Measurements from ENCODE around the gene ATP6V0E1. TPM values are rescaled to one million over a fixed set of nuclear protein-coding genes. Genes with fewer than 3 reads are reported as not detected.
A peak's percentile ranks its signal among the peaks of the same experiment; 100 is the strongest.

The ATP6V0E1 gene
- total RNA-seq, 4 donors from 2014 or later: 94.0 to 163 (median 124) TPM

DNA sequence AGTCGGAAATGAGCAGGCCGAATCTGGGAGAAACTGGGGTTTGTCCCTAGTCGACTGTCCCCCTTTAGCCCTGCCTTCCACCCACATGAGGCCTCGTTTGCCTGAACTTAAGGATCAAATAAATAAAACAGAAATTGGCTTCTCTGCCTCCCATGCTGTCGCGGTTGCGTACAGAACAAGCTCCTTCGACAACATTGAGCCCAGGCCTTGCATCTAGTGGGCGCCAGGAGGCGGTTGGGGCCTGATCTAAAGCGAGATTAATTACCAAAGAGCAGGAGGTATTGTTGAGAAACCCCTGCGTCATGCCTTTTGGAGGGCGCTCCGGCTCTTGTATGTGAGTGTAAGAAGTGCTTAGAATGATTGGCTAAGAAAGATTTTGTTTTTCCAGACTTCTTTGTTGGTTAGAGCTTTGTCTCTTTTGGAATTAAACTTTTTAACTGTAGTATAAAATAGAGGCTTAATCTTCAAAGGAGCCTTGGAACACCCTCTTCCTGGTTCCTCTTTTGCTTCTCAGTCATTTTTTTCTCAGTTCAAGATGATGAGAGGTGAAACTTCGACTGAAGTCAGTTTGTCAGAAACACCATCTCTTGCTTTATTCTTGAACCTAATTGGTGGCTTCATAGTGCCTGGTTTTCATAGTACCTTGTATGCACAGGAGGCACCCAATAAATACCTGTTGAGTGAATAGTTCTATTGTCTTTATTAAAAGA lies 828 bp downstream of the ATP6V0E1 start:
- WGBS, 2 donors (ENCODE audit: low coverage in 1 of 2): 1% methylated on average over 8 to 11 of the region's 15 CpGs

DNA sequence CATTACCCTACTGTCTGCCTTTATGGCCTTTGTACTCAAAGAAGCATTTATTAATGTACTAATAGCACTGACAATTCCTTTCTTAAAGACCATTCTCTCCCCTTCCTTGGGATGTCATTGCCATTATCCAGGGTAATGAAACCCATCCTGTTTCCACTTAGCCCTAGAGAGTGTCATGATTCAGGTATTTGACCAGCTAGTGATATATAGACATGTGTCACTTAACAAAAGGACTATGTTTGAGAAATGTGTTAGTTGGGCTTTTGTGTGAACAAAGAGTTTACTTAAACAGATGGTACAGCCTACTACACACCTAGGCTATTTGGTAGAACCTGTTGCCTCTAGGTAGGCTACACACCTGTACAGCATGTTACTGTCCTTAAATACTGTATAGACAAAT lies 2.0 kb downstream of the ATP6V0E1 start:
- Histone ChIP-seq H3K4me1 (peaks cover 0 to 68% (median 7%) of the 10 kb centered on the region in 3 donors), H3K27me3 (no peaks in the 10 kb centered on the region), H3K9me3 (no peaks in the 10 kb centered on the region), H3K4me3 (peak overlapping the region in 1 of 2 donors; percentile 89), H3K36me3 (peaks cover 0 to 33% of the 10 kb centered on the region in 2 donors), H3K27ac (peak overlapping the region in 1 of 4 donors; percentile 20)
- ATAC-seq: no peak
- TF ChIP-seq POLR2AphosphoS5 (IDR thresholded peaks at IDR 0.05): no peak
- TF ChIP-seq, protein P1, sequence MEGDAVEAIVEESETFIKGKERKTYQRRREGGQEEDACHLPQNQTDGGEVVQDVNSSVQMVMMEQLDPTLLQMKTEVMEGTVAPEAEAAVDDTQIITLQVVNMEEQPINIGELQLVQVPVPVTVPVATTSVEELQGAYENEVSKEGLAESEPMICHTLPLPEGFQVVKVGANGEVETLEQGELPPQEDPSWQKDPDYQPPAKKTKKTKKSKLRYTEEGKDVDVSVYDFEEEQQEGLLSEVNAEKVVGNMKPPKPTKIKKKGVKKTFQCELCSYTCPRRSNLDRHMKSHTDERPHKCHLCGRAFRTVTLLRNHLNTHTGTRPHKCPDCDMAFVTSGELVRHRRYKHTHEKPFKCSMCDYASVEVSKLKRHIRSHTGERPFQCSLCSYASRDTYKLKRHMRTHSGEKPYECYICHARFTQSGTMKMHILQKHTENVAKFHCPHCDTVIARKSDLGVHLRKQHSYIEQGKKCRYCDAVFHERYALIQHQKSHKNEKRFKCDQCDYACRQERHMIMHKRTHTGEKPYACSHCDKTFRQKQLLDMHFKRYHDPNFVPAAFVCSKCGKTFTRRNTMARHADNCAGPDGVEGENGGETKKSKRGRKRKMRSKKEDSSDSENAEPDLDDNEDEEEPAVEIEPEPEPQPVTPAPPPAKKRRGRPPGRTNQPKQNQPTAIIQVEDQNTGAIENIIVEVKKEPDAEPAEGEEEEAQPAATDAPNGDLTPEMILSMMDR (IDR thresholded peaks at IDR 0.05): no peak

More for the DNA sequence above, 828 bp downstream of the ATP6V0E1 start:
- Histone ChIP-seq H3K27me3 (no peaks in the 10 kb centered on the region), H3K9me3 (no peaks in the 10 kb centered on the region), H3K27ac (peak overlapping the region; percentile 86 to 96 (median 94)), H3K4me1 (peaks cover 0 to 59% (median 7%) of the 10 kb centered on the region in 3 donors), H3K36me3 (peaks cover 0 to 33% of the 10 kb centered on the region in 2 donors), H3K4me3 (peak overlapping the region; percentile 68 to 89)
- peak; percentile 76 for ATAC-seq
- TF ChIP-seq POLR2AphosphoS5 (IDR thresholded peaks at IDR 0.05) (peak; percentile 68), EP300 (IDR thresholded peaks at IDR 0.05) (no peak)
- TF ChIP-seq, protein P1 (IDR thresholded peaks at IDR 0.05): peak in 3 of 4 experiments; percentile 43 to 52 (median 52)

DNA sequence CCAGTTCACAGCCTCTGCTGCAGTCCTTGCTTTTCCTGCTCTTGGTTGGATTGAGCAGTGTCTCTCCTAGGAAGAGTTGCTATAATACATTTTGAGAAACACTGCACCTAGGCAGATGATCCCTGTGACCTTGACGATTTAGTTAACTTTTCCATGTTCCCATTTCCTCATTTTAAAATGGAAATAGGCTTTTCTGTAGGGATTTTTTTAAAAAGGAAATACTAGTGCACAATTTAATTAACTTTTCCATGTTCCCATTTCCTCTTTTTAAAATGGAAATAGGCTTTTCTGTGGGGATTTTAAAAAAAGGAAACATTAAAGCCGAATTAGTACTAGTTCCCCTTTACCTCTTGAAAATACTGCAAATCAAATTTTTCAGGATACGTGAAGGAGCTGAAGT lies 4.7 kb downstream of the ATP6V0E1 start:
- ATAC-seq: no peak
- H3K27ac ChIP-seq: no peak overlapping the region
- H3K27me3 ChIP-seq: no peaks in the 10 kb centered on the region
- TF ChIP-seq POLR2A (IDR thresholded peaks at IDR 0.05) (no peak), EP300 (IDR thresholded peaks at IDR 0.05) (no peak), POLR2AphosphoS5 (IDR thresholded peaks at IDR 0.05) (no peak)
- TF ChIP-seq, protein P1 (IDR thresholded peaks at IDR 0.05): no peak
- no peaks in the 10 kb centered on the region for H3K9me3 ChIP-seq
- no peak overlapping the region for H3K4me3 ChIP-seq
- 51 to 54% methylated on average over 3 of the region's 3 CpGs for WGBS, 2 donors (ENCODE audit: low coverage in 1 of 2)
- peaks cover 0 to 53% of the 10 kb centered on the region in 2 donors for H3K36me3 ChIP-seq
- peaks cover 0 to 61% (median 7%) of the 10 kb centered on the region in 3 donors for H3K4me1 ChIP-seq

DNA sequence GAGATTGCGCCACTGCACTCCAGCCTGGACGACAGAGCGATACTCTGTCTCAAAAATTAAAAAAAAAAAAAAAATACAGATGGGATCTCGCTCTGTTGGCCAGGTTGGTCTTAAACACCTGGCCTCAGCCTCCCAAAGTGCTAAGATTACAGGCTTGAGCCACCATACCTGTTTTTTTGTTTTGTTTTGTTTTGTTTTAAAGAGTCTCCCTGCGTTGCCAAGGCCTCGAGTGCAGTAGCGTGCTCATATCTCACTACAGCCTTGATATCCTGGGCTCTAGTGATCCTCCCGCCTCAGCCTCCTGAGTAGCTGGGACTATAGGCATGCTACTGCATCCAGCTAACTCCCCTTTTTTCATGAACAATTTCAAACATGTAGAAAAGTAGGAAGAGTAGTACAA lies 7.2 kb downstream of the ATP6V0E1 start:
- peaks cover 0 to 73% of the 10 kb centered on the region in 2 donors for H3K36me3 ChIP-seq
- no peak for ATAC-seq

More for the DNA sequence above, 7.2 kb downstream of the ATP6V0E1 start:
- H3K27me3 ChIP-seq: no peaks in the 10 kb centered on the region
- 88 to 100% methylated on average over 2 to 5 of the region's 8 CpGs for WGBS, 2 donors (ENCODE audit: low coverage in 1 of 2)
- no peak overlapping the region for H3K27ac ChIP-seq
- H3K4me3 ChIP-seq: no peak overlapping the region
- H3K4me1 ChIP-seq: peaks cover 0 to 59% (median under 1%) of the 10 kb centered on the region in 3 donors
- TF ChIP-seq, protein P1 (IDR thresholded peaks at IDR 0.05): no peak
- TF ChIP-seq EP300 (IDR thresholded peaks at IDR 0.05): no peak
- no peak for TF ChIP-seq POLR2A (IDR thresholded peaks at IDR 0.05)
- TF ChIP-seq POLR2AphosphoS5 (IDR thresholded peaks at IDR 0.05): no peak
- no peaks in the 10 kb centered on the region for H3K9me3 ChIP-seq

Data from gastroesophageal sphincter (tissue), 4 donors.